ENCODE results near the gene SERF1B.
"Not testable (repeated sequence)": the region's sequence is repeated elsewhere in the genome, so short reads cannot be mapped to it uniquely, and the experiment has no call there.

GRCh38 chr5:70031204-70031603 lies 6.2 kb downstream of the SERF1B start:
- not testable (repeated sequence) for TF ChIP-seq CTCF (IDR thresholded peaks at IDR 0.05; ENCODE audit: low read depth, low read length); EZH2phosphoT487 (IDR thresholded peaks at IDR 0.05; ENCODE audit: low read depth)

All from OCI-LY3 (cell line).